H1 (cell line): ENCODE results near the gene SERPINB1. TPM values are rescaled to one million over a fixed set of nuclear protein-coding genes. Genes with fewer than 3 reads are reported as not detected.

ENCODE experiments used
- ATF3 ChIP-seq: IDR thresholded peaks from 2 replicates; pipeline ENCODE4 v1.6.1; 2011; ENCODE audit warnings: low read depth, mild to moderate bottlenecking, low read length; ENCODE audit not compliant: insufficient read depth
- BRCA1 ChIP-seq: IDR thresholded peaks from 2 replicates; pipeline ENCODE4 v1.6.1; 2012; ENCODE audit warnings: low read depth, low read length, improper control_type of control experiment
- GABPA ChIP-seq: IDR thresholded peaks from 2 replicates; pipeline ENCODE4 v1.6.1; 2011; ENCODE audit warnings: mild to moderate bottlenecking, low read length, moderate library complexity, borderline replicate concordance; ENCODE audit not compliant: insufficient read depth
- PHF8 ChIP-seq: fragments of 200-600 bp; sonication (generic); conservative IDR thresholded peaks from 2 replicates; pipeline ENCODE4 v1.7.1; 2012; ENCODE audit warnings: low read depth, mild to moderate bottlenecking, inconsistent platforms, low read length, moderate library complexity
- polyA plus RNA-seq, 7 experiments: library from polyadenylated mRNA; depleted of rRNA in 3 of 7; stranded (reverse) in 5 of 7; unstranded in 2 of 7; fragments of >200 nt in 5 of 7; fragments of 200-250 nt in 2 of 7; gene quantifications; 1 replicate in 5 of 7; 2 replicates in 1 of 7; 4 replicates in 1 of 7; pipeline versions ENCODE4 v1.2.1 to v1.2.3, GENCODE V29; 2011 to 2013; ENCODE audit warnings: missing spikeins in 2 of 7, mixed read lengths in 2 of 7
- total RNA-seq: library from RNA; stranded (reverse); fragmentation: NEBNext Ultra II Directional; extraction: Animal tissue kit (Norgen Biotek cat#: 25700); gene quantifications from 2 replicates; pipeline ENCODE4 v1.2.1, GENCODE V29; 2021

SERPINB1 gene
- total and polyA plus RNA-seq, 2 of the 8 experiments (the other 6 are each of a cell fraction or from before 2014, with no cell fraction given) = 8.1 to 17.3 TPM

- TF ChIP-seq ATF3 (no peak), PHF8 (no peak), BRCA1 (no peak), GABPA (no peak)
Measured at GRCh38 chr6:2805031-2805430, 36.6 kb downstream of the SERPINB1 start (continued).
